Measurements from ENCODE around the gene FRMD4A.

The FRMD4A gene

GRCh38 chr10:14009371-14010100 is 321.2 kb downstream of the FRMD4A start:
- H3K27me3 ChIP-seq (ENCODE audit: insufficient read depth, poor library complexity, severe bottlenecking): no peaks in the 10 kb centered on the region
- H3K4me3 ChIP-seq (replicated peaks; ENCODE audit: insufficient read depth, low read length): no peak overlapping the region
- TF ChIP-seq REST (IDR thresholded peaks at IDR 0.05; ENCODE audit: insufficient replicate concordance, low read depth) (no peak), POLR2AphosphoS5 (IDR thresholded peaks at IDR 0.05; ENCODE audit: low read depth) (no peak), SPI1 (IDR thresholded peaks at IDR 0.05; ENCODE audit: borderline replicate concordance, low read depth) (no peak), GABPA (IDR thresholded peaks at IDR 0.05; ENCODE audit: low read depth) (no peak)
- TF ChIP-seq, protein P1, sequence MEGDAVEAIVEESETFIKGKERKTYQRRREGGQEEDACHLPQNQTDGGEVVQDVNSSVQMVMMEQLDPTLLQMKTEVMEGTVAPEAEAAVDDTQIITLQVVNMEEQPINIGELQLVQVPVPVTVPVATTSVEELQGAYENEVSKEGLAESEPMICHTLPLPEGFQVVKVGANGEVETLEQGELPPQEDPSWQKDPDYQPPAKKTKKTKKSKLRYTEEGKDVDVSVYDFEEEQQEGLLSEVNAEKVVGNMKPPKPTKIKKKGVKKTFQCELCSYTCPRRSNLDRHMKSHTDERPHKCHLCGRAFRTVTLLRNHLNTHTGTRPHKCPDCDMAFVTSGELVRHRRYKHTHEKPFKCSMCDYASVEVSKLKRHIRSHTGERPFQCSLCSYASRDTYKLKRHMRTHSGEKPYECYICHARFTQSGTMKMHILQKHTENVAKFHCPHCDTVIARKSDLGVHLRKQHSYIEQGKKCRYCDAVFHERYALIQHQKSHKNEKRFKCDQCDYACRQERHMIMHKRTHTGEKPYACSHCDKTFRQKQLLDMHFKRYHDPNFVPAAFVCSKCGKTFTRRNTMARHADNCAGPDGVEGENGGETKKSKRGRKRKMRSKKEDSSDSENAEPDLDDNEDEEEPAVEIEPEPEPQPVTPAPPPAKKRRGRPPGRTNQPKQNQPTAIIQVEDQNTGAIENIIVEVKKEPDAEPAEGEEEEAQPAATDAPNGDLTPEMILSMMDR (IDR thresholded peaks at IDR 0.05; ENCODE audit: insufficient read depth, low read length): no peak
- no peak overlapping the region for H3K27ac ChIP-seq (replicated peaks)
- no peak for DNase-seq (ENCODE audit: low read depth in 1 of 2, low spot score in 1 of 2)

DNA sequence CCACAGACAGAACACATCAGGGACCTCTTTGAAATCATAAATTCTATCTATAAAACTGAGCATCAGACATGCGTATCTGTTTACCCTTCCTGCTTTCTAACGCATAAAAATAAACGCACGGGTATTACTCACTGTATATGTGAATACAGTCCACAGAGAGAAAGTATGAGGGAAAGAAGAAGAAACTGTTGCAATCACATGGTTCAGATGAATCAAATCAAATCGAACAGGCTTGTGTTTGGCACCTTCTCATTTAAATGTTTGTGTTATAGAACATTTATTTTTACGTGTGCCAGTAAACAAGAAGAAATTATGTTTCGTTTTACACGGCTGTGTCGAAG is 322.0 kb downstream of the FRMD4A start:
- DNase-seq (ENCODE audit: low read depth in 1 of 2, low spot score in 1 of 2): no peak
- Histone ChIP-seq H3K4me3 (replicated peaks; ENCODE audit: insufficient read depth, low read length) (no peak overlapping the region), H3K27me3 (ENCODE audit: insufficient read depth, poor library complexity, severe bottlenecking) (no peaks in the 10 kb centered on the region), H3K27ac (replicated peaks) (no peak overlapping the region)
- TF ChIP-seq, protein P1 (IDR thresholded peaks at IDR 0.05; ENCODE audit: insufficient read depth, low read length): no peak
- no peak for TF ChIP-seq SPI1 (IDR thresholded peaks at IDR 0.05; ENCODE audit: borderline replicate concordance, low read depth)
- no peak for TF ChIP-seq REST (IDR thresholded peaks at IDR 0.05; ENCODE audit: insufficient replicate concordance, low read depth)
- no peak for TF ChIP-seq GABPA (IDR thresholded peaks at IDR 0.05; ENCODE audit: low read depth)
- TF ChIP-seq POLR2AphosphoS5 (IDR thresholded peaks at IDR 0.05; ENCODE audit: low read depth): no peak

- Histone ChIP-seq H3K27me3 (ENCODE audit: insufficient read depth, poor library complexity, severe bottlenecking) (no peaks in the 10 kb centered on the region), H3K4me3 (replicated peaks; ENCODE audit: insufficient read depth, low read length) (no peak overlapping the region), H3K27ac (replicated peaks) (no peak overlapping the region)
- no peak for DNase-seq (ENCODE audit: low read depth in 1 of 2, low spot score in 1 of 2)
- TF ChIP-seq REST (IDR thresholded peaks at IDR 0.05; ENCODE audit: insufficient replicate concordance, low read depth) (no peak), SPI1 (IDR thresholded peaks at IDR 0.05; ENCODE audit: borderline replicate concordance, low read depth) (no peak), POLR2AphosphoS5 (IDR thresholded peaks at IDR 0.05; ENCODE audit: low read depth) (no peak), GABPA (IDR thresholded peaks at IDR 0.05; ENCODE audit: low read depth) (no peak)
- TF ChIP-seq, protein P1 (IDR thresholded peaks at IDR 0.05; ENCODE audit: insufficient read depth, low read length): no peak
Observed at GRCh38 chr10:14004536-14004935, 326.2 kb downstream of the FRMD4A start.

Measured in HL-60 (cell line).